Myocyte (in vitro differentiated cells): ENCODE measurements around the gene ATP4A. TPM values are rescaled to one million over a fixed set of nuclear protein-coding genes. Genes with fewer than 3 reads are reported as not detected.
"Not testable (repeated sequence)": the region's sequence is repeated elsewhere in the genome, so short reads cannot be mapped to it uniquely, and the experiment has no call there.

ENCODE experiments used
- DNase-seq: peaks from one replicate; pipeline ENCODE4 v3.0.0-alpha.2; 2012; ENCODE audit warnings: low read depth
- polyA plus RNA-seq: library from polyadenylated mRNA; unstranded; fragments of >200 nt; gene quantifications from one replicate; pipeline ENCODE4 v1.2.1, GENCODE V29; 2012; ENCODE audit warnings: missing spikeins
- total RNA-seq: library from RNA; depleted of rRNA; stranded (reverse); fragments of >200 nt; gene quantifications from 2 replicates; pipeline ENCODE4 v1.2.3, GENCODE V29; 2014

The ATP4A gene
- not detected in 2 replicates for total RNA-seq
- not detected for polyA plus RNA-seq

- no peak for DNase-seq
Observed at GRCh38 chr19:35563207-35563829, at the start of gene ATP4A. Gene ATP4A (minus strand): TSS chr19:35563658. CDS start chr19:35563629, 29 bp downstream.

- peak; percentile 89 for DNase-seq
Observed at GRCh38 chr19:35612559-35613321, 49.3 kb upstream of the ATP4A start, which contains the start of gene HAUS5. Gene HAUS5 (plus strand): TSS chr19:35612735. CDS start chr19:35612795, 60 bp downstream.

GRCh38 chr19:35612224-35612558 is 48.7 kb upstream of the ATP4A start:
- DNase-seq, result no peak

- DNase-seq, result no peak
Observed at GRCh38 chr19:35609851-35610353, 46.4 kb upstream of the ATP4A start.

GRCh38 chr19:35608251-35608650 is 44.8 kb upstream of the ATP4A start:
- DNase-seq, result no peak

GRCh38 chr19:35607661-35608060 is 44.2 kb upstream of the ATP4A start:
- no peak for DNase-seq

GRCh38 chr19:35607170-35607569 is 43.7 kb upstream of the ATP4A start:
- peak; percentile 43 for DNase-seq

GRCh38 chr19:35604436-35604835 is 41.0 kb upstream of the ATP4A start:
- DNase-seq, result not testable (repeated sequence)

GRCh38 chr19:35601971-35602370 is 38.5 kb upstream of the ATP4A start:
- DNase-seq, result no peak

- DNase-seq, result no peak
Observed at GRCh38 chr19:35596366-35596999, 33.0 kb upstream of the ATP4A start.

- DNase-seq, result no peak
Observed at GRCh38 chr19:35595928-35596327, 32.5 kb upstream of the ATP4A start.

- not testable (repeated sequence) for DNase-seq
Observed at GRCh38 chr19:35595026-35595425, 31.6 kb upstream of the ATP4A start.

- peak; percentile 24 for DNase-seq
Observed at GRCh38 chr19:35592226-35592625, 28.8 kb upstream of the ATP4A start.

- DNase-seq, result no peak
Observed at GRCh38 chr19:35590875-35591274, 27.4 kb upstream of the ATP4A start.

GRCh38 chr19:35587321-35587720 is 23.9 kb upstream of the ATP4A start:
- DNase-seq, result no peak

GRCh38 chr19:35585848-35586247 is 22.4 kb upstream of the ATP4A start, which contains the start of gene PMIS2:
Gene PMIS2 (plus strand): TSS chr19:35586173. CDS start chr19:35586260, 87 bp downstream.
- DNase-seq, result no peak

- DNase-seq, result no peak
Observed at GRCh38 chr19:35582760-35583159, 19.3 kb upstream of the ATP4A start.

- no peak for DNase-seq
Observed at GRCh38 chr19:35578707-35579106, 15.2 kb upstream of the ATP4A start.

- no peak for DNase-seq
Observed at GRCh38 chr19:35577918-35578317, 14.5 kb upstream of the ATP4A start.

GRCh38 chr19:35571406-35571965 is 8.0 kb upstream of the ATP4A start:
- no peak for DNase-seq

GRCh38 chr19:35569281-35569781 is 5.9 kb upstream of the ATP4A start:
- no peak for DNase-seq
